Measurements from ENCODE around the gene LSS.
"Not testable (repeated sequence)": the region's sequence is repeated elsewhere in the genome, so short reads cannot be mapped to it uniquely, and the experiment has no call there.

LSS gene

DNA sequence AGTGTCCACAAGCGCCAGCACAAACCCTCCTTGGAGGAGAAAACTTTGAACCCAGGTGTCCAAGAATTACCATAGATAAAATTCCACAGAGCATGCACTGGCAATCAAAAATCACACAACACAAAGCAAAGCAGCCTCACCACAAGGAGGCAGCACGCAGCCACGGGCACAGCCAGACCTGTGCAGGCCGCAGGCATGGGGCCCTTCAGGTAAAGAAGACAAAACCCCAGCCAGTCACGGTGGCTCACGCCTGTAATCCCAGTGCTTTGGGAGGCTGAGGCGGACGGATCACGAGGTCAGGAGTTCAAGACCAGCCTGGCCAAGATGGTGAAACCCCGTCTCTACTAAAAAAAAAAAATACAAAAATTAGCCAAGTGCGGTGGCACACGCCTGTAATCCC, 81.1 kb downstream of the LSS start:
- H4K20me1 ChIP-seq (ENCODE audit: insufficient read depth, low read length, poor library complexity, severe bottlenecking); H3K4me3 ChIP-seq (ENCODE audit: low read length, poor library complexity, severe bottlenecking); H3K9ac ChIP-seq (ENCODE audit: low read depth, low read length, poor library complexity, severe bottlenecking); H2AFZ ChIP-seq (ENCODE audit: low read length); H3K9me2 ChIP-seq (replicated peaks; ENCODE audit: low read depth, low read length); H3K4me1 ChIP-seq (ENCODE audit: insufficient read depth, low read length, poor library complexity, severe bottlenecking); H3K9me3 ChIP-seq (ENCODE audit: insufficient read depth, low read depth, low read length); H3K4me2 ChIP-seq (ENCODE audit: low read depth, low read length, poor library complexity, severe bottlenecking); H3F3A ChIP-seq (ENCODE audit: low read depth); H3K79me2 ChIP-seq (ENCODE audit: insufficient read depth, low read length); H3K36me3 ChIP-seq (ENCODE audit: insufficient read depth, low read length); H3K27me3 ChIP-seq (ENCODE audit: insufficient read depth, low read length, poor library complexity, severe bottlenecking): not testable (repeated sequence)
- peak; percentile 78 for TF ChIP-seq CTCF (conservative IDR thresholded peaks at IDR 0.05; ENCODE audit: low read length)

- H3K4me3 ChIP-seq (ENCODE audit: low read length, poor library complexity, severe bottlenecking) = no peak overlapping the region
- H3K4me2 ChIP-seq (ENCODE audit: low read depth, low read length, poor library complexity, severe bottlenecking) = no peak overlapping the region
- H3K79me2 ChIP-seq (ENCODE audit: insufficient read depth, low read length) = no peaks in the 10 kb centered on the region
- H2AFZ ChIP-seq (ENCODE audit: low read length) = no peak overlapping the region
- H4K20me1 ChIP-seq (ENCODE audit: insufficient read depth, low read length, poor library complexity, severe bottlenecking) = no peaks in the 10 kb centered on the region
- no peaks in the 10 kb centered on the region for H3F3A ChIP-seq (ENCODE audit: low read depth)
- no peak for TF ChIP-seq CTCF (conservative IDR thresholded peaks at IDR 0.05; ENCODE audit: low read length)
- TF ChIP-seq EZH2phosphoT487 (IDR thresholded peaks at IDR 0.05; ENCODE audit: borderline replicate concordance) = no peak
- no peaks in the 10 kb centered on the region for H3K27me3 ChIP-seq (ENCODE audit: insufficient read depth, low read length, poor library complexity, severe bottlenecking)
- H3K36me3 ChIP-seq (ENCODE audit: insufficient read depth, low read length) = no peaks in the 10 kb centered on the region
- no peak overlapping the region for H3K9ac ChIP-seq (ENCODE audit: low read depth, low read length, poor library complexity, severe bottlenecking)
- peaks cover 9% of the 10 kb centered on the region for H3K4me1 ChIP-seq (ENCODE audit: insufficient read depth, low read length, poor library complexity, severe bottlenecking)
- H3K9me3 ChIP-seq (ENCODE audit: insufficient read depth, low read depth, low read length) = no peaks in the 10 kb centered on the region
- H3K9me2 ChIP-seq (replicated peaks; ENCODE audit: low read depth, low read length) = no peaks in the 10 kb centered on the region
These were observed 81.7 kb downstream of the LSS start for GRCh38 chr21:46146856-46147255.

- H3K79me2 ChIP-seq (ENCODE audit: insufficient read depth, low read length) = no peaks in the 10 kb centered on the region
- H3K4me3 ChIP-seq (ENCODE audit: low read length, poor library complexity, severe bottlenecking) = no peak overlapping the region
- peaks cover 9% of the 10 kb centered on the region for H3K4me1 ChIP-seq (ENCODE audit: insufficient read depth, low read length, poor library complexity, severe bottlenecking)
- H4K20me1 ChIP-seq (ENCODE audit: insufficient read depth, low read length, poor library complexity, severe bottlenecking) = no peaks in the 10 kb centered on the region
- H3K9ac ChIP-seq (ENCODE audit: low read depth, low read length, poor library complexity, severe bottlenecking) = no peak overlapping the region
- no peak overlapping the region for H2AFZ ChIP-seq (ENCODE audit: low read length)
- H3K36me3 ChIP-seq (ENCODE audit: insufficient read depth, low read length) = no peaks in the 10 kb centered on the region
- no peaks in the 10 kb centered on the region for H3K27me3 ChIP-seq (ENCODE audit: insufficient read depth, low read length, poor library complexity, severe bottlenecking)
- H3F3A ChIP-seq (ENCODE audit: low read depth) = no peaks in the 10 kb centered on the region
- no peaks in the 10 kb centered on the region for H3K9me3 ChIP-seq (ENCODE audit: insufficient read depth, low read depth, low read length)
- TF ChIP-seq CTCF (conservative IDR thresholded peaks at IDR 0.05; ENCODE audit: low read length) (no peak), EZH2phosphoT487 (IDR thresholded peaks at IDR 0.05; ENCODE audit: borderline replicate concordance) (no peak)
- no peak overlapping the region for H3K4me2 ChIP-seq (ENCODE audit: low read depth, low read length, poor library complexity, severe bottlenecking)
- no peaks in the 10 kb centered on the region for H3K9me2 ChIP-seq (replicated peaks; ENCODE audit: low read depth, low read length)
These were observed 82.5 kb downstream of the LSS start for GRCh38 chr21:46145840-46146691.
